Left renal pelvis (tissue), 4 donors: ENCODE data around the gene RBPJ. TPM values are rescaled to one million over a fixed set of nuclear protein-coding genes. Genes with fewer than 3 reads are reported as not detected.

Source experiments
- DNase-seq, 4 donors: peaks; one replicate each; pipeline ENCODE4 v3.0.0-alpha.2; 2013; ENCODE audit warnings: low read depth in 4 of 4, low spot score in 3 of 4
- polyA plus RNA-seq, 4 donors: library from polyadenylated mRNA; unstranded; fragments of 120-200 nt; gene quantifications; one replicate each; pipeline ENCODE4 v1.2.1, GENCODE V29; 2013; ENCODE audit not compliant: insufficient read length in 4 of 4

The RBPJ gene
- polyA plus RNA-seq: 100 to 1,000 TPM in 1 of 4 donors, 10 to 100 TPM in 3; 80.2 to 106 (median 85.4) TPM

GRCh38 chr4:26320538-26321372 lies at the start of gene RBPJ:
TSS of gene RBPJ (plus strand) at chr4:26321014. CDS start at chr4:26321029, 15 bp downstream.
- peak; percentile 88 to 97 (median 96) for DNase-seq

GRCh38 chr4:26271703-26272102 lies 49.1 kb upstream of the RBPJ start:
- DNase-seq: no peak

GRCh38 chr4:26272654-26273615 lies 47.9 kb upstream of the RBPJ start:
- DNase-seq: no peak

- no peak for DNase-seq
Observed at GRCh38 chr4:26273616-26273980, 47.2 kb upstream of the RBPJ start.

- DNase-seq: no peak
Observed at GRCh38 chr4:26275281-26275680, 45.5 kb upstream of the RBPJ start.

GRCh38 chr4:26279446-26279845 lies 41.4 kb upstream of the RBPJ start:
- no peak for DNase-seq

- no peak for DNase-seq
Observed at GRCh38 chr4:26281881-26282280, 38.9 kb upstream of the RBPJ start.

GRCh38 chr4:26284536-26284935 lies 36.3 kb upstream of the RBPJ start:
- no peak for DNase-seq

GRCh38 chr4:26285272-26285671 lies 35.5 kb upstream of the RBPJ start:
- DNase-seq: no peak

- no peak for DNase-seq
Observed at GRCh38 chr4:26287756-26288155, 33.1 kb upstream of the RBPJ start.

- DNase-seq: no peak
Observed at GRCh38 chr4:26288355-26288909, 32.4 kb upstream of the RBPJ start.

- no peak for DNase-seq
Observed at GRCh38 chr4:26289401-26289800, 31.4 kb upstream of the RBPJ start.

GRCh38 chr4:26290321-26290720 lies 30.5 kb upstream of the RBPJ start:
- DNase-seq: no peak

- no peak for DNase-seq
Observed at GRCh38 chr4:26294904-26295303, 25.9 kb upstream of the RBPJ start.

GRCh38 chr4:26296021-26296420 lies 24.8 kb upstream of the RBPJ start:
- DNase-seq: no peak

- no peak for DNase-seq
Observed at GRCh38 chr4:26296514-26296913, 24.3 kb upstream of the RBPJ start.

- DNase-seq: no peak
Observed at GRCh38 chr4:26297219-26297618, 23.6 kb upstream of the RBPJ start.

GRCh38 chr4:26298198-26298947 lies 22.4 kb upstream of the RBPJ start:
- DNase-seq: no peak

- DNase-seq: no peak
Observed at GRCh38 chr4:26299254-26299882, 21.4 kb upstream of the RBPJ start.
